ENCODE data around the gene DAD1.
"Not testable (repeated sequence)": the region's sequence is repeated elsewhere in the genome, so short reads cannot be mapped to it uniquely, and the experiment has no call there.

DAD1 gene

DNA sequence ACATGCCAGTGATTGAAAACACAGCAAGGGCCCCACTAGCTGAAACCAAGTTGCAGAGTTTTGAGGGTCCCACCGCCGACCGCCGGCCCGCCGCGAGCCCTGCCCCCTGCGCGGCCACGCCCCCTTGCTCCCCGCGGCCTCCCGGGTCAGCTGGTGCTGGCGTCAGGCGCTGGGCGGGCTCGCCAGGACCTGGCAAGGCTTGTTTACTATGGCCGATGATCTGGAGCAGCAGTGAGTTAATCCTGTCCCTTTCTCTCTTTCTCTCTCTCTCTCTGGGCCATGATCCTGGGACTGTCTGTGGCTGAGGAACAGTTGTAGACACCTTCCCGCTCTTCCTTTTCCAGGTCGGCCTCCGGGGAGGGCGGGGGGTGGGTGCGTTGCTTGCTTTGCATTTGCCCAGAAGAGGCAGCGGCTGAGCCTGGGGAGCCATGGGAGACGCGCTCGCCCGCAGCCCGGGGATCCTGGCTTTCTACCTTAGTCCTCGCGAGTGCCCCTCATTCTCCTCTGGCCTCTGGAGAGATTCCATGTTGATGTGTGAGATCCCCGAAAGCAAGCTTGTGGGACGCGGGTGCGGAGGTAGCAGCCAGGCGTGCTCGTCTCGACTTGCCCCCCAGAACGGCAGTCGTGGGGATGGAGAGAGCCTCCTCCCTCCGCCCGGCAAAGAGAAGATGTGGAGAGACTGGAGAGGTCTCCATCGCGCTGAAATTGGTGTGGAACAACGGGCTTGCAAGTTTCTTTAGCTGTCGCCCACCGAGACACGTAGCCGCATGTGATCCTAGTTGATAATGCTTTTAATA is 9.3 kb upstream of the DAD1 start, which contains the start of gene ABHD4:
Gene ABHD4, plus strand, starts transcription at position 202 of the 797 bp plus-strand sequence. Its CDS starts 7 bp downstream, at position 209.
- DNase-seq = peak; percentile 9

DNA sequence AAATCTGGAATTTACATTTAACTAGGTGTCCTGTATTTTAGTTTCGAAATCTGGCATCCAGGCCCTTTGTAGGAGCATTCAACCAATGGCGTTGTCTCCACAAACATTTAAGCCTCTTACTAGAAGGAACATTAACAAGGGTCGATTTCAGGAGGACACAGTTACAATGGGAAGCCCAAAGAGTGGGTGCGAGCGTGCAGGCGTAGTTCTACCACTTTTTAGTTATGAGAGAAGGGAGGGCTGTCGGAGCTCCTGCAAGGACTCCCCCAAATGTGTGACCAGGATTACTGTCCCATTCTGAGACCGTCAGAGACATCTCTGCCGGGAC is 8.7 kb upstream of the DAD1 start:
- no peak for DNase-seq

DNA sequence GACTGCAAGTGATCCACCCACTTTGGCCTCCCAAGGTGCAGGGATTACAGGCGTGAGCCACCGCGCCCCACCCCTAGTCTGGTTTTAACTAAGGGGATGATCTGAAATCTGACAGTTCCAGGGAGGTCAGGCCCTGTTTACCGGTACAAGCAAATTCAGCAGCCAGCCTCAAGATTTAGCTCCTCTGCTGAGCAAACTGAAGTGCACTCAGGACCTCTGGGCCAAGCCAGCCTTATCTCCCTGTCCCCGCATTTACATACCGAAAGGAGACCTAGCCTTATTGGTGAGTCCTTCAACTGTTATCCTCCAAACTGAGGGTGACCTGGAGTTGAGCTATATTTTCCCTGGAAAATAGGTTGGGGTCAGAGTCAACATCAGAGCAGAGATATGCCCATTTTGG is 8.2 kb upstream of the DAD1 start:
- no peak for DNase-seq

DNA sequence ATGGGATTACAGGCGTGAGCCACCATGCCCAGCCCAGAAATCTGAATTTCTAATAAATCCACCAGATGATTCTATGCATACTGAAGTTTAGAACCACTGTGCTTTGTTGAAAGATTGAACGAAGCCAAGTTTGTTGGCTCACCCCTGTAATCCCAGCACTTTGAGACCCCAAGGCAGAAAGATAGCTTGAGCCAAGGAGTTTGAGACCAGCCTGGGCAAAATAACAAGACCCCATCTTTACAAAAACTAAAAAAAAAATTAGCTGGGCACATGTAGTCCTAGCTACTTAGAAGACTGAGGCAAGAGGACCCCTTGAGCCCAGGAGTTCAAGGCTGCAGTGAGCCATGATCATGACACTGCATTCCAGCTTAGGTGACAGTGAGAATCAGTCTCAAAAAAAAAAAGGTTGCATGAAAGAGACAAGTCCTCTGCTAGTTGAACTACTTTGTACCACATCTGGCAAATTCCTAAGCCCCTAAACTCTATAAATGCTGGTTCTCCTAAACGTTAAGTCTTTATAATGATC is 7.4 kb upstream of the DAD1 start:
- no peak for DNase-seq

DNA sequence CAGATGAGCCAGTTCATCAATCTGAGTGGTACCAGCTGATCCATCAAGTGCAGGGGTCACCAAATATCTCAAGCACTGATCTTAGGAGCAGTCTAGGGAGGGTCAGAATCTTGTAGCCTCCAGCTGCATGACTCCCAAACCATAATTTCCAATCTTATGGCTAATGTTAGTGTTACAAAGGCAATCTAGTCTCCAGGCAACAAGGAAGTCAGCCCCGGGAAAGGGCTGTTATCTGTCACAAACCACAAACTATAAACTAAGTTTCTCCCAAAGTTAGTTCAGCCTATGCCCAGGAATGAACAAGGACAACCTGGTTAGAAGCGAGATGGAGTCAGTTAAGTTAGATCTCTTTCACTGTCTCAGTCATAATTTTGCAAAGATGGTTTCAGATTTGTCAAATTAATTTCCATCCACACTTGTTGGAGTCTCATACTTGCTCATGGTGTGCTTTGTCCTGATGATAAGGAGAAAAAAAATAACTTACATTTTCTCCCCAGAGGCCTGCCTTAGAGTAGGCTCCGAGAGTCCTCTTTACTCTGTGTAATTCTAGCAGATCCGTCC is 5.2 kb upstream of the DAD1 start:
- DNase-seq = no peak

DNA sequence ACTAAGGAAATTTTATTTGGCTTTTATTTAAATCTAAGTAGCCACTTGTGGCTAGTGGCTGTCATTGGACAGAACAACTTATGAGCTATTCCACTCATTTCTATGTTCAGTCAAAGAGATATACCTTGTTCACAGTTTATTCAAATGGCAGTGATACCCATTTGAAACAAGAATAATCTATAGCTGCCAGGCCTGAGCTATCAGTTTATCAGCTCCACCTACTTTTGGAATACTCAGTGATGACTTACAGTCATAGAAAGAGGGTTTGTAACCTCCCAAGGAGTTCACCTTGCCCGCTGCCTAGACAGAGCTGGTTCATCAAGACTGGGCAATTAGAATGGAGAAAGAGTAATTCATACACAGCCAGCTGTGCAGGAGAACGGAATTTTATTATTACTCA is 4.6 kb upstream of the DAD1 start:
- no peak for DNase-seq

DNA sequence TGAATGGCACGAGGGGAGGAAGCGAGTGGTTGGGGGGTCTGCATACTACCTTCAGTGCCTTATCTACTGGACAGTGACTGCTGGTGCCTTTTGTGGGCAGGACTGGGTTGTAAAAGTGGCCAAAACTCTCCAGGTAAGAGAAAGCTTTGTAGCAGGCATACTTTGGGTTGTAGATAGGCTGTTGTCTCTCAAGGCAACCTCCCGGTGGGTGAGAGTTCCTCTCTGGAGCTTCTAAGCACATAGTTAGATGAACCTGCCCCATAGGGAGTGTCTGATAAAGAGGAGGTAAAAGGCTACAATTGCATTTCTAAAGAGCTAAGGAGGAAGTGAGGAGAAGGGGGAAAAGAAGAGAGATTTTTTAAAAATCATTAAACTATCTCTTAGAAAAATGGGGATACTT is 4.2 kb upstream of the DAD1 start:
- no peak for DNase-seq

DNA sequence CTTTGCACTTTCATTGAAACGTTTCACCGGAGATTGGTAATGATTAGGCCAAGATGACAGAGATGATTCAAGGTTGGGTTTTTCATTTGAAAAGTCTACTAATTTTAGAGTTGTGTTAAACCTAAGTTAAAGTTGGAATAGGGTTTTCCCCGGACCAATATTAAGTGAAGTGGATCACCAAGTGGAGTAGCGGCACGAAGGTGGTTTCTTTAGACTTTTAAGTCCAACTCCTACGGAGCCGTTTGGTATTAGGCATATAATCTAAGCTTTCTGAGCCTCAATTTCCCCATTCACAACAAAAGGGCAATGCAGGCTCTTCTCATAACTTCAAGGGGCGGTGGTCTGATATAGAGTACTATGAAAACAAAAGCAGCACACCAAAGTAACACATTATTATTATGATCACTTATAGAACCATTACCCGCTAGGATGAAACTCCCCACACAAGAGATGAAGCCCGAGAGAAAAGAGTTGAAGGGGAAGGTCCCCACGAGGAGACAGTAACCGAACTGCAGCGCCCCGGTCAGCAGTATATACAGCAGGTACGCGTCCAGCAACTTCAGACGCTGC is 413 bp downstream of the DAD1 start:
- DNase-seq = no peak

DNA sequence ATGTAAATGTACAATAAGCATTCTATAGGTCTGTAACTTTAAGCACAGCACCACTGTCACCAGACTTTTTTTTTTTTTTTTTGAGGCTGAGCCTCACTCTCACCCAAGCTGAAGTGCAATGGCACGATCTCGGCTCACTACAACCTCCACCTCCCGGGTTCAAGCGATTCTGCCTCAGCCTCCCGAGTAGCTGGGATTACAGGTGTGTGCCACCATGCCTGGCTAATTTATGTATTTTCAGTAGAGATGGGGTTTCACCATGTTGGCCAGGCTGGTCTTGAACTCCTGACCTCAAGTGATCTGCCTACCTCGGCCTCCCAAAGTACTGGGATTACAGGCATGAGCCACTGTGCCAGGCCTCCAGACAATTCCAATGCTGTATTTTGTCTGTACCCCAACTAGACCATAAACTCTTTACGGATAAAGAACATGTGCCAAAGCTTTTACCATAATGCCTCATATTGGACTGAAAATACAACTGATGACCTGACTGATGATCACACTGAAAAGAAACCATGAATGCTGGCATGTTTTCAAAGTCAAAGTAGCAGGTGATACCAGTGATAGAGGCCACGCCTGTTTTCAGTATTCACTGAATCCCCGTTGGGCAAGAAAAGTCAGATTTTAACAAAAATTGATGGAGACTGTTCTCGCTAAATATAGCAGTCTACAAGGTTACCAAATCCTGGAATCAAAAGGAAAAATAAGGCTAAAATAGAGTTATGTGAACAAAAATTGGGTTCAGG is 1.2 kb downstream of the DAD1 start:
- not testable (repeated sequence) for DNase-seq

DNA sequence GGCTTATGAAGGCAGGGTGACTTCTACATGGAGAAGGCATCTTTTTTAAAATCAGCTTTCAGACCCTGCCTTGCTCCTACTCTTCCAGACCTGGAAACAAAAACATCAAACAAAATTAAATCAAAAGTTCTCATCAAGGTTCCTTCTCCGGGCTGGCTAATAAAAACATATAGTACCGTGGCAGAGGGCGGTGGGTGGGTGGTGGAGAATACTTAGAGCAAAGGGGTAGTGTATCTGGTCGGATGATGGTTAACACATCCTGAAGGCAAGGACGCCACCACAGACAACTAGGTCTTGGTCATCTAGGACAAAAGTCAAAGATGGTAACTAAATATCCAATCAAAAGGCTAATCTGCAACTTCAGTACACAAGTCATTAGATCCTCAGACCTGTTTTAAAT is 1.8 kb downstream of the DAD1 start:
- no peak for DNase-seq

DNA sequence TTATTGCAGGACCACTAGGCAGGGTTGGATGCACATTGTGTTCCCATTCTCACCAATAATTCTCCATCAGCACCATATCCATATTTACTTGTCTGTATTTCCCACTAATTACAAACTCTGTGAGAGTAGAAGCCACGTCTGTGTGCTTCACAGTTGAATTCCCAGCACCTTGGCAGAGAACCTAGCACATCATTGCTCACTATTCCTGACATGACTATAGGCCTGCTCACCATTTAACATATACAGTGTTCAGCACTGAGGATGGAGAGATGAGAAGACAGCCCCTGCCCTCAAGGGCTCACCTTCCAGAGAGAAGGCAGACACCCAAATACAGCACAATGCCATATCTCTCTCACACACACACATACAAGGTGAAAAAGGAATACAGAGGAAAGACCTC is 5.0 kb downstream of the DAD1 start:
- DNase-seq = no peak

DNA sequence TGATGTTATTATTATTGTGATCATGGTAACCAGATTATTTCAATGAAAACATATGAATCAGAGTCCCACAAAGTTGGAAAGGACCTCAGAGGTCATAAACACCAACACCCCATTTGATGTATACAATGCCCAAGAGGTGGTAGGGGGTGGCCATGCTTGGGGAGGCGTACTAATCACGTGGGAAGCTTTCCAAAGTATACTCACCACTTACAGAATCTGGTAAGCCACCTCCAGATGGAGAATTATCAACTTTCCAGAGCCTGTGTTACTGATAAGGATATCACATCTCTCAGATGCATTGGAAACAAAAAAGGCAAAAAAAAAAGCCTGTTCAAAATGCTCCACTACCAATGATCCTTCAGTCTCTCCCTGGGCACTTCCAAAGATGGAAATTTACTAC is 8.4 kb downstream of the DAD1 start:
- no peak for DNase-seq

DNA sequence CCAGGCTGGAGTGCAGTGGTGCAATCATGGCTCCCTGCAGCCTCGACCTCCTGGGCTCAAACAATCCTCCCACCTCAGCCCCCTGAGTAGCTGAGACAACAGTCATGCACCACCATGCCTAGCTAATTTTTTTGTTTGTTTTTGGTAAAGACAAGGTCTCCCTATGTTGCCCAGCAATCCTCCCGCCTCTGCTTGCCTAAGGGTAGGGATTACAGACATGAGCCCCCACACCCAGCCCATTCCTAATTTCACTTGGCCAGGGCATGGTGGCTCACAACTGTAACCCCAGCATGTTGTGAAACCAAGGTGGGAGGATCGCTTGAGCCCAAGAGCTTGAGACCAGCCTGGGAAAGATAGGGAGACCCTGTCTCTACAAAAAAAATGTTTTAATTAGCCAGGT is 9.1 kb downstream of the DAD1 start:
- no peak for DNase-seq

DNA sequence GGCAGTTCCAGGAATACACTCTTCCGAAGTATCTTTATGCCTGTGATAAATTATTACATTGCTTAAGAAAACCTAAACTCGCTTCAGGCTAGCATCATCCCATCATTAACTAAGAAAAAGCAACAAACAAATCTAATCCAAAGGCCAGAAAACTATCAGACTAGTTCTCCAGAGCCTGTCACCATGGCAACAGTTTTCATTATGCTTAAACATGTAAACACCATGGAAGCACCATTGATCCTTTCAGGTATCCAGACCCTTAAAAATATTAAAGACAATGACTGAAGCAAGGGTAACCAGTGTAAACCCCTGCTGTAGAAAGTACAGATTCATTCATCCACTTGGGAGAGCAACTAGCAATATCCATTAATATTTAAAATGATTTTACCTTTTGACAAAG is 9.8 kb downstream of the DAD1 start:
- DNase-seq = no peak

DNA sequence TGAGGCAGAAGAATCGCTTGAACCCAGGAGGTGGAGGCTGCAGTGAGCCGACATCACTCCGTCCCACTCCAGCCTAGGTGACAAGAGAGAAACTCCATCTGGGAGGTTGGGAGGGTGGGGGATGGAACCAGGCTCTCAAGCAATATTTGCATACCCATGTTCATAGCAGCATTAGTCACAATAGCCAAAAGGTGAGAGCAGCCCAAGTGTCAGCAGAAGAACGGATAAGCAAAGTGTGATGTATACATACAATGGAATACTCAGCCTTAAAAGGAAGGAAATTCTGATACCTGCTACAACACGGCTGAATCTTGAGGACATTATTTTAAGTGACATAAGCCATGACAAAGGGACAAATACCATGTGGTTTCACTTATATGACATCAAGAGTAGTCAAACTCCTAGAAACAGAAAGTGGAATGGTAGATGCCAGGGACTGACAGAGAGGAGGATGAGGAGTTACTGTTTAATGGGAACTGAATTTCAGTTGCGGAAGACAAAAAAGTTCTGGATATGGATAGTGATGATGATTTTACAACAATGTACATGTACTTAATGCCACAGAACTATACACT is 11.6 kb downstream of the DAD1 start:
- DNase-seq = no peak

DNA sequence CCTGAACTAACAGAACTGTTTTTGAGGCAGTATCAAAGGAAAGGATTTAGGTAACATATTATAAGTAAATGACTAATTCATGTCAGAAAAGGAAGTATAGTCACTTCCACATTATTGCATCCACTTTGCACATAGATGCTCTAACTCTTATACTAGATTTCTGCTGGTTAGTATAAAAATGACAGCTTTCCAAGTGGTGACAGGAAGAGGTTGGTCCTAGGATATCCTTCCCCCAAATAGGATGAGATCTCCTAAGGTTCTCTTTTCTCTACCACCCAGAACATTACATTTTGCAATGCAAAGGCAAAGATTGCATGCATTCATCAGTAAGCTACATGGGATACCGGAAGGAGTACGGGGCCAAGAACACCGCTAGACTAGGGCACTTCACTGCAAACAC is 15.2 kb downstream of the DAD1 start:
- DNase-seq = no peak

DNA sequence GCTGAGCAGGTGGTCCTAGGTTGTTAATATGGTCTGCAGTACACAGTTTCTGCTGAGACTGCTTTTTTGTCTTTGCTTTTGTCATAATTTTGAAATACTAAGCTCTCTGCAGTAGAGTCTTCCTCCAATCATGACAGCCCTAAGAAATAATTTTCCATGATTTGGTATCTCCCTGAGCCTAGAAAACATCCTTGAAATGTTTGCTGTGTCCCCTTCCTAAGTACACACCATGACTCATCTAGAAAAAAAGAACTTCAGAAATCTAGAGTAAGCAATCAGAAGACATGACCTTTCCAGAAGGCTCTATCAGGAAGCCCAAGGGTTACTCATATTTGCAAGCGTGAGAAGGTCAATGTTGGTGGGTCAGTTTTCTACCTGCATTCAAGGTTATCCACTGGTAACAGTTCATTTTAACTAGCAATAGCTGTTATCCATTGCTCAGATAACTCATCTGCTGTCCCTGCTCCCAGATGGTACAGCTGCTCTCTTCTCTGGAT is 16.4 kb downstream of the DAD1 start:
- no peak for DNase-seq

DNA sequence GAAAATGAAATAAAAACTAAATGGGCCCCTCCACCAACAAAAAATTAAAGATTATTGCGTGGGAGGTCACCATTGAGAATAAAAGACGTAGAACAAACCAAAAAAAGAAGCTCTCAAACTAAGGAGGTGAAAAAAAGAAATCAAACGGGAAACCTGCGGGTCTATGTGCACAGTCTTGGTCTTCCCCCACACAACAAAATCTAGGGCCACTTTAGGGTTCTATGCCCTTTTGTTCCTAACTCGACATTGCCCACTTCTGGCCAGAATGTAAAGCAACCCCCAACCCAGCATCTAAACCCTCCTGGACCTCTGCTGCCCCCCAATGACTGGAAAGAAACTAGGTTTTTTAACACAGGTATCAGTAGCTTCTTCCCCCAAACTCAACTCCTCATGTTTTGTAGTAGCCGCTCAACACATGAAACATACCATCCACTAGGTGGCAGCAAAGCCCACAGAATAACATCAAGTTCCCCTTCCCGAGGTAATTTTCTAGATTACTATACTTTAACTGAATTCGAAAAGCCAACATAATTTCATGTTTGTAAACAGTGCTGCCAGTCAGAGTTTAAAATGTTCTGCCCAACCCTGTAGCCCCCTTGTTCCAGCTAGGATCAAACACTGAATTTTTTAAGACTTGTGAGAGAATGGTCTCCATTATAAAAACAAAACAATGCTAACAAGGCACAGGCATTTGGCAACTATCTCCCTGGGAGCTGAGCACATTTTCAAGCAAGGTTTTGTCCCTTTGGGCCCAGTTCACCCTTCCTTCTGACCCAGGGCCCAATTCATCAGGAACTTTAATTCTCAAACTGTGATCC is 18.7 kb downstream of the DAD1 start:
- DNase-seq = peak; percentile 58

DNA sequence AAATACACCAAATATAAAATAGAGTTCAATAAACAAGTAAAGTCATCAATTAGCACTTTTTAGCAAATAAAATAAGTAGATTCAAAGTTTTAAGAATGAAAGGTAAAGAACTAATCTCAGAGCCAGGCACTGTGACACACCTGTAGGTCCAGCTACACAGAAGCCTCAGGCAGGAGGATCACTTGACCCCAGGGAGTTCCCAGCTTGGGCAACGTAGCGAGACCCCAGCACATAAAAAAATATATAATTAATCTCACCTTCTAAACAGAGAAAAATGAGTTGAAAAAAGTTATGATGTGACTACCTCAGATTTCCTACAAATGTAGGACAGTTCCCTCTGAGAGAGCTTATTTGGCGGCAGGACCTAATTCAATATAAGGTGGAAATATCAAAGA is 19.3 kb downstream of the DAD1 start:
- DNase-seq = no peak

DNA sequence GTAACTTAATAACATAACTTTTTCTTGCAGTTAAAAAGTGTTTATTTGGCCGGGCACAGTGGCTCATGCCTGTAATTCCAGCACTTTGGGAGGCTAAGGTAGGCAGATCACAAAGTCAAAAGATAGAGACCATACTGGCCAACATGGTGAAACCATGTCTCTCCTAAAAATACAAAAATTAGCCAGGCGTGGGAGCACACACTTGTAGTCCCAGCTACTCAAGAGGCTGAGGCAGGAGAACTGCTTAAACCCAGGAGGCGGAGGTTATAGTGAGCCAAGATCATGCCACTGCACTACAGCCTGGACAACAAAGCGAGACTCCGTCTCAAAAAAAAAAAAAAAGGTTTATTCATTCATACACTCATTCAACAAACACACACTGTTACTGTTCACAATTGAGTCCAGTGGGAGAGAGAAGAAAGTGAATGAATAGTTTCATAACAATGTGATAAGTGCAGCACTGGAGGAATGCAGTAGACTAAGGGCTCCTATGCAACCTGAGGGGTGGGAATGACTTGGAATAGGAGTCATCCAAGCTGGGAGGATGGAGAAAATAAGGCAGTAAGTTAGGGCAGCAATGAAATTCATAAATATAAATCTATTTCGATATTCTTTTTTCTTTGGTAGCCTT is 19.8 kb downstream of the DAD1 start:
- no peak for DNase-seq

DNA sequence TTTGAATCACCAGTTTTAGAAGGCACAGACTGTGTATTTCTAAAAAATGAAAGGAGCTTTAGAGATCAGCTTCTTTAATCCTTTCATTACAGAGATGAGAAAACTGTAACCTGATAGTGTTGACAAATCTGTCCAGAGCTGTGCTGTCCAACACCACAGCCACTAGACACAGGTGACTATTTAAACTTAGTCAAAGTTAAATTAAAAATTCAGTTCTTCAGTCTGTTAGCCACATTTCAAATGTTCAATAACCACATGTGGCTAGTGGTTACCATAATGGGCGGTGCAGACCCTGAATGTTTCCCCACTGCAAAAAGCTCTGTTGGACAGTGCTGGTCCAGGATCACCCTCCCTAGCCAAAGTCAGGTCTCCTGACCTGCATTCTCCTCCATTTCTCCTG is 21.6 kb downstream of the DAD1 start:
- DNase-seq = no peak

DNA sequence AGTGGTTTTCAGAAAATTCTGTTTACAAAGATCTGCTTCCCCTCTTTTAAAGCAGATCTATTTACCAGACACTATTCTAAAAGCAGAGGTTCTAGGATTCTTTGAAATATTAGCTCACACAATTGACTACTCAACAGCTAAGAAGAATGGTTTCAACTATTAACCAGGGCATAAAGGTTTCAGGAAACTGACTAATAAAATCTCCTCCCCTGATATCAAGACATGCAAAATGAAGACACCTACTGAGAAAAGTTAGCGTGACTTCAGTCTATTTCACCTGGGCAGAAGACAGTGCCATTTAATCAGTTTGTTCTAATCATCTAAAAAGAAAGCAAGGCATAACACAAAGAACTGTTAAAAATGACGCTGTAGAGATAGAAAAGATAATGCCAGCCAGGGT is 22.2 kb downstream of the DAD1 start:
- DNase-seq = no peak

Measured in NCI-H2107 (cell line).